HG03159 (cell line): ENCODE results near the gene BZW2.
"Not testable (repeated sequence)": the region's sequence is repeated elsewhere in the genome, so short reads cannot be mapped to it uniquely, and the experiment has no call there.

Experiments
- ATAC-seq: cut with Tn5 transposase; IDR thresholded peaks from one replicate; pipeline ENCODE4 v1.9.1; 2021; ENCODE audit warnings: mild to moderate bottlenecking, moderate library complexity; ENCODE audit not compliant: unreplicated experiment

BZW2 gene

GRCh38 chr7:16644636-16645592, 1.1 kb upstream of the BZW2 start:
- ATAC-seq, result no peak

DNA sequence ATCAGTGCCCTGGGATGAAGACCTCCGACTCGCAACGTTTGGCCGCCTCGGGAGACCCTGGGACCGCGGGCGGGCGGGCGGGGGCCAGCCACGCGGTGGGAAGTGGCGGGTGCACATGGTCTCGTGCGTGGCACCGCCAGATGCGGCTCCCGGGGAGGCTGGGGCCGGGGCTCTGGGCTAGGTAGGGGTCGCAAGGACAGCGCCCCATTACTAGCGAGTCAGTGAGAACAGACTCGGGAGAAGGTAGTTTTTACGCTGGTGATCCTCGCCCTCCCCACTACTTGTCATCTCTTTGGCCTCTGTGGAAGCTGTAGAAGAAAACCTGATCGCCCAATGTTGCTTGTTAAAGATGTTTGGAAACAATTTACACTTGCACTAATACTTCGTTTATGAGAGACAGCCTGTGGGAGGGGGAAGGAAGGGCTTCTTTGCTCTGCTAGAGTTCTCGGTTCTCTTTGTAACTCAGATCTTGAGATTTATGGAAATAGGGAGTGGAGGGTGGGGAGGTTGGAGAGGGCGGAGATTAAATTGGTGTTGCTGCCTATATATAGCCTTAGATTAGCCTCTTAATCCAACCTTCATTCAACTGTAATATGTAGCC, 591 bp downstream of the BZW2 start:
- no peak for ATAC-seq

DNA sequence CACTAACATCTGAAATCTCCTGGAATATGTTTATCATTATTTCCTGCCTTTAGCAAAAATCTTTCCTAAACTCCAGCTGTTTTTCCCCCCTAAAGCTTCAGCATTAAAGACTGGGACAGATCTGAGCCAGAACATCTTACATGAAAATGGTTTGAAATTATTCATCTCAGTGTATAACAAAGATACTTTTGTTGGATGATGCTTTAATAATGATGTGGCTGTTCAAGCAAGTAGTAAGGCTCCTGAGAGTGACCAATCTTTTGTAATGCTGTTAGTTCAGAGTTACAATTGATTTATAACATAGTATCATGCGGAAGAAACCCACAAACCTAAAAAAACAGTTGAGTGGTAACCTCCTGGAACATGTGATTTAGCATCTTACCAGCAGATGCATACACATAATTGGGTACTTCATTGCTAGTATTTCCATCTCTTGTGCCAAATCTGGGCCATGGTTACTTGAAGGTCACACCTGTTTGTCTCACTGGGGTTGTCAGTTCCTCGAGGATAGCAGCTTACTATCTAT, 1.5 kb downstream of the BZW2 start:
- ATAC-seq, result no peak

DNA sequence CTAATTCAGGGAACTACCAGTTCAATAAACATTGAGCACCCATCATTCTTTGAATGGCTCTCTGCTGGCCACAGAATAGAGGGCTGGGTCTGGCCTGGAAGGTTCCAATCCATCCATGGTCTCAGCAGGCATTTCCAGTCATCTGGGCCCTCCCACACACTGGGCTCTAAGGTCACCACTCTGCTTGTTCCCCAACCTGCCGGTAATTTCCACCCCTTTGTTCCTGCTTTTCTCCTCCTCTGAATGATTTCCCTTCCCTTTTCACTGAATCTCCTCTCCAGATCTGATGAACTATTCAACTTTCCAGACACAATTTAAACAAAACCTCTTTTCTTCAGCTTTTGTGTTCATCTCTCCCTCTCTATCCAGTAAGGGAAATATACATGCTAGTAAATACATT, 2.6 kb downstream of the BZW2 start:
- no peak for ATAC-seq

DNA sequence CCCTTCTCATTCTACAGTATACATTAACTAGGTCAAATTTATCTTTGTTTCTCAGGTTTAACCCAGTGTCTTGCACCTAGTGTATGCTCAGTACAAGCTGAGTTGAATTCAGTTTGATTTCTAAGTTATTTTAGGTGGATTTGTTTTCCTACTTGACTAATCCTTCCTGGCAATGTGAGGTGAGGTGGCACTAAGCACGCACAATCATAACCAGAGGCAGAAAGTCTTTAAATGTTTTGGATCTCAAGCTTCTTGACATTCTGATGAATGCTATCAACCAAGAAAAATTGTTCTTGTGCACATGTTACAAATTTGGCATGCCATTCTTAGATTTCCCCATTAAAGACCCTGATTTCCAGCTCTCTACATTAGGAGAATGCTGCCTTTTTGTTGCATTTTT, 3.2 kb downstream of the BZW2 start:
- no peak for ATAC-seq

GRCh38 chr7:16650266-16650665, 4.3 kb downstream of the BZW2 start:
- no peak for ATAC-seq

GRCh38 chr7:16651396-16652239, 5.6 kb downstream of the BZW2 start:
- ATAC-seq, result no peak

- no peak for ATAC-seq
These were observed 6.2 kb downstream of the BZW2 start for GRCh38 chr7:16652240-16652583.

- ATAC-seq, result no peak
These were observed 6.9 kb downstream of the BZW2 start for GRCh38 chr7:16652888-16653287.

DNA sequence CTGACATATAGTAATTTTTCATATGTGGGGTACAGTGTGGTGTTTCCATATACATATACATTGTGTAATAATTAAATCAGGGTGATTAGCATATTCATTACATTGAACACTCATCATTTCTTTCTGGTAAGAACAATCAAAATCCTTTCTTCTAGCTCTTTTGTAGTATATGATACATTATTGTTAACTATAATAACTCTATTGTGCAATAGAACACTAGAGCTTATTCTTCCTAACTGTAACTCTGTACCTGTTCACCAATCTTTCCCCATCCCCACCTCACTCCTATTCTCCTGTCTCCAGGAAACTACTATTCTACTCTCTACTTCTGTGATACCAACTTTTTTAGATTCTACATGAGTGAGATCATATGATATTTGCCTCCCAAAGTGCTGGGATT, 9.4 kb downstream of the BZW2 start:
- ATAC-seq, result no peak

- no peak for ATAC-seq
These were observed 10.2 kb downstream of the BZW2 start for GRCh38 chr7:16656141-16656540.

DNA sequence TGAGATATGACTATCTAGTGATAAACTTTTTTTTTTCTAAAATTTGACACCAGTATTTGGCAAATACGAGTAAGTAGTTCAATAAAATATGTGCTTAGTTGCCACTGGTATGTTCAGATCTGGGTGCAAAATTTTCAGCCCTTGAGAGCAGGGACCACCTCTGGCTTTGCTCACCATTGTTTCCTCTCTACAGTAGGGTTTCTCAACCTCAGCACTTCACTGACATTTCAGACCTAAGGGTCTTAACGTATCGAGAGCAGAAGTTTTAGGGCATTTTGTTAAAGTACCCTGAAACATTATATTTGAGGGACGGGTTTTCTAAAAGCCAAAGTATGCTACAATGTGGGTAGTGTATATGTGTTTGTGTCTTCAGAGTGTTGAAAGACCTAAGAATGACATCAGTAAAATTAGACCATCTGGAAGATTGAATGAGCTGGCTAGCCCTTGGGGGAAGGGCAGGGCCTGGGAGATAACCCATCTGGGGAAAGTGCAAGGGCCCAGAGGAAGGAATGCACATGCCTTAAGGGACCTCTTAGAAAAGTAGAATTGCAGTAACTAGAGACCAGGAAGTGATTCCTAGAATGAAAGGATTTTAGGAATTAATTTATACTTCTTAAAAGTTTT, 11.8 kb downstream of the BZW2 start:
- ATAC-seq, result no peak

- not testable (repeated sequence) for ATAC-seq
These were observed 14.0 kb downstream of the BZW2 start for GRCh38 chr7:16659854-16660497.

DNA sequence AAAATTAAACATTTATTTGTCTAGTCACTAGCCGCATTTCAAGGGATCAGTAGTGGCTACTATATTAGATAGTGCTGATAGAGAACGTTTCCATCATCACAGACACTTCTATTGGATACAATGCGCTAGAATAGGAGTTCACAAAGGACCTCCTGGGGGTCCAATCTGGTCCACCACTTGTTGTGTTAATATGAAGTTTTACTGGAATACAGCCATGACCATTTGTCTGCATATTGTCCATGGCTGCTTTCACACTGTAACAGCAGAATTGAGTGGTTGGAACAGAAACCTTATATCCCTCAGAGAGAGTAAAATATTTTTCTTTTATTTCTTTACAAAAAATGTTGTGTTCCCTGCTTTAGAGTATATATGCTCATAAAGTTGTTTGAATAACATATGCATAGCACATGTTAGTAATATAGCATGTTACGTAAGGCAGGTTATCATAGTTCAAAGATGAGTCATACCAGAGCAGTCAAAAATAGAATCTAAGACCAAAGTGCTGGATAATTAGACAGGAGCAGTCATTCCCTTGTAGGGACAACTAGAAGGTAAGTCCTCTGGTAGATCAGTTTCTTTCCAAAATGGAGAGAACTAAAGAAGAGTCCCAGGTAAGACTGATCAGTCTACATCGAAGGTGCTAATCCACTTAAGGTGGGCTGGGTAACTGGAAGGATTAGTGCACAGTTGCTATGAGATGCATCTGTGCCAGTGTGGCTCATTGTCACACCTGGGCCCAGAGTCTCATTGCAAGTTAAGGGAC, 14.9 kb downstream of the BZW2 start:
- ATAC-seq, result no peak

- no peak for ATAC-seq
These were observed 15.9 kb downstream of the BZW2 start for GRCh38 chr7:16661924-16662323.

GRCh38 chr7:16667355-16667754, 21.4 kb downstream of the BZW2 start:
- ATAC-seq, result no peak

GRCh38 chr7:16668049-16668858, 22.3 kb downstream of the BZW2 start:
- no peak for ATAC-seq

DNA sequence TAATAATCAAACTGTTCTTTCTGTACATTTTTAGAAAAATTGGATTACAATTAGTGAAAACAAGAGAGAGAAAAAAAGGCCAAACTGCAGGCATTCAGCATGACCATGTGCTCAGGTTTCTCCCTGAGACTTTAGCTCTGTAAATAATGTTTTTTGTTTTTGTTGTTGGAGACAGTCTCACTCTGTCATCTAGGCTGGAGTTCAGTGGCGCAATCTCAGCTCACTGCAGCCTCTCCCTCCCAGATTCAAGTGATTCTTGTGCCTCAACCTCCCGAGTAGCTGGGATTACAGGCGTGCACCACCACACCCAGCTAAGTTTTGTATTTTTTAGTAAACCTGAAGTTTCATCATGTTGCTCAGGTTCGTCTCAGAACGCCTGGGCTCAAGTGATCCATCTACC, 23.0 kb downstream of the BZW2 start:
- no peak for ATAC-seq

DNA sequence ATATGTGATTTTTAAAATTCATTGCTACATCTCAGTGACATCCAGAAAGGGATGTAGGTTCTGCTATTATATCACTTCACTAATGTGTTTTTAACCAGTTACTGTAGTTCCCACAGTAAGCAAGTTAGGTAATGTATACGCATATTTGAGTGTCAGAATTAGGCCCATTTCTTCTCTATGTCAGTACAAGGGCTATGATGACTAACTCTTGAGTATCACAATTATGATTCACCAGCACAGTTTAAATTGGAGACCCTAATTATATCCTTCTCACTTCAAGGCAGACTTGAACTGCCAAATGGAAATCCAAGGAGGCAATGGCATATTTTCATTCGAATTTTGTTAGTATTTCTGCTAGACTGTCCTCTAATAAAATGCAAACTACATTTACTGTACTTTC, 23.6 kb downstream of the BZW2 start:
- ATAC-seq, result no peak
